Muscle of arm (tissue), 12 donors: ENCODE results near the gene UBAC1. TPM values are rescaled to one million over a fixed set of nuclear protein-coding genes. Genes with fewer than 3 reads are reported as not detected.
"Not testable (repeated sequence)": the region's sequence is repeated elsewhere in the genome, so short reads cannot be mapped to it uniquely, and the experiment has no call there.

ENCODE experiments used
- DNase-seq: peaks from one replicate; pipeline ENCODE4 v3.0.0-alpha.2; 2013
- polyA plus RNA-seq, 12 donors: library from polyadenylated mRNA; unstranded; fragments of 120-200 nt; gene quantifications; one replicate each; pipeline ENCODE4 v1.2.1, GENCODE V29; 2013; ENCODE audit not compliant: insufficient read length in 12 of 12

Gene UBAC1
- polyA plus RNA-seq, 12 donors: 27.0 to 43.2 (median 40.6) TPM; not detected in 1

DNA sequence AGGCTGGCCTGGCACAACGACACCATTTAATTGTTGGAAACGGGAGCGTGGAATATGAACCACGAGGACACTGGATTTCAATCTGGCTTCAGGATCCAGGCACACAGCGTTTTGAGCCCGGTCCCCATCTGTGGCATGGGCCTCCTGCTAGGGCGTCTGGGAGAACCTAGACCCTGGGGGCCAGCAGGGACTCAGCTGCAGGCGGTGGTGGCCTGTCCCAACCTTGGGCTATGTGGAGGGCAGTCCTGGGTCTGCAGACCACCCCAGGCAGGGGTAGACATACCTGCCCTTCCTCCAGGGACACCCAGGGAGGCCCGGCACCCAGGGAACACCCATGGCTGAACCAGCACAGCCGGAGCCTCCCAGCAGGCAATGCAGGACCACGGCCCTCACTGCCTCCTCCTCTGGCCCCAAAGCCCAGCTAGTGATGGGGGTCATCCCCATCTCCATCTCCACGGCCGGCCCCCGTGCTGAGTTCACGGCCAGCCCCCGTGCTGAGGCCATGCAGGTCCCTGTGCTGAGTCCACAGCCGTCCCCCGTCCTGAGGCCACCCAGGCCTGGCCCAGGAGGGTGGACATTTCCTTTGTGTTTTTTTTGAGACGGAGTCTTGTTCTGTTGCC, 18.5 kb upstream of the UBAC1 start:
- DNase-seq: no peak

DNA sequence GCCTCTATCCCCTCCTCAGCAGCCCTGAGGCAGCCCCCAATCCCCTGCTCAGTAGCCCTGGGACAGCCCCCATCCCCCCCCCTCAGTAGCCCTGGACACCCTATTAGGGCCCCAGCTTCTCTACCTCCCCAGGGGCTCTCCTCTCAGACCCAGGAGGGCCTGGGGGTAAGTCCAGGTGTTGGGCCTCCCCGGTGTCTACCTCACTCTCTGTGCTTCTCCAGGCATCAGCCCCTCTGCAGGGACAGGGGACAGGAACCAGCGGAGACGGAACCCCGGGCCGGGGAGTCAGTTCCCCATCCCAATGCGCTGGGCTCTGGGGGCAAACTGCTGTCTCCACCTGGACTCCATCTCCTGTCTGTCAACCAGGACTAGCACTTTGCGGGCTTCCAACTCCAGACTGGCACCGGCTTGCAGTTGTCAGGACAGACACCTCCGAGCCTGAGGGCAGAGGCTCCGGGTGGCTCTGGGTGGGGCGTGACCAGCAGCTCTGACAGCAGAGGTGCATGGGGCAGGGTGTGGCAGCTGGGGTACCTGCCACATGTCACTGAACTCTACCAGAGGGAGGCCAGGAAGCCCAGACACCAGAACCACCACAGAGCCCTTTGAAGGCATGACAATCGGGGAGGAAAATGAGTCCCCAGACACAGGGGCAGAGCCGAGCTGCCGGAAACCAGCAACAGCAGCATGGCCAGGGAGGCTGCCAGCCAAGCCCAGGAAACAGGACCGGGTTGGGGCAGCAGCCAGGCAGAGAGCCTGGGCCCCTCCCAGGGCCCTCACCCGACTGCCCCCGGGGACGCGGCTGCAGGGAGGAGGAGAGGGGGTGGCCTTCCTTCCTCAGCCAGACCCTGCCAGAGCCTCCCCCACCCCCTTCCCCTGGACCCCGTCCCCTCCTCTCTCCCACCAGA, 17.7 kb upstream of the UBAC1 start:
- no peak for DNase-seq

DNA sequence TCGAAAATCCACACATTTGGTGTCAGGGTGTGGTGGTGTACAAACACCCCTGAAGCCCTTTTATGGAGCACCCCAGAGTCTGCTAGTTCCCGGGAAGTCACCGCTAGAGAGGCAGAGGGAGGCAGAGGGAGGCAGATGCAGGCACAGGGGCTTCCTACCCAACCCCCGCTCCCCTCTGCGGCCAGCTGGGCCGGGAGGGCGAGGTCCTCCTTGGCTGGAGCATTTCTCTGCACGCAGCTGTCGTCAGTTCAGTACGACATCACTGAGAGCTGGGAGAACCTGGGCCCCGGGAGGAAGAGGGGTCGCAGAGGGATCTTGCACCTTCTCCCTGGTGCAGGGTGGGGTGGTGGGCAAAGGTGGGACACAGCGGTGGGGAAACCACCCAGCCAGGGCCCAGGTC, 15.8 kb upstream of the UBAC1 start:
- DNase-seq: peak; percentile 31

DNA sequence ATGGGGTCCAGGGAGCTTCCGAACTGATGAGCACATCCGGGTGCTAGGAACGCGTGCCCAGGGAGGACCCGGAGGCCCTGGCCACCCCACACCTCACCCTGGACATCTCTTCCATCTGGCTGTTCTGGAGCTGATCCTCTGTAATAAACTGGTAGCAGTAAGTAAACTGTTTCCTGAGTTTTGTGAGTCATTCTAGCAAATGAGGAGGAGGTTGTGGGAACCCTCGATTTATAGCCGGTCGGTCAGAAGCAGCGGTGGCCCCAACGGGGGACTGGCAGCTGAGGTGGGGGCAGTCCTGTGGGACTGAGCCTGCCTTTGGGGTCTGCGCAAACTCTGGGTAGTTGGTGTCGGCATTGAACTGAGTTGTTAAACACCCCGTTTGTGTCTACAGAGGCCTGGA, 15.4 kb upstream of the UBAC1 start:
- DNase-seq: no peak

DNA sequence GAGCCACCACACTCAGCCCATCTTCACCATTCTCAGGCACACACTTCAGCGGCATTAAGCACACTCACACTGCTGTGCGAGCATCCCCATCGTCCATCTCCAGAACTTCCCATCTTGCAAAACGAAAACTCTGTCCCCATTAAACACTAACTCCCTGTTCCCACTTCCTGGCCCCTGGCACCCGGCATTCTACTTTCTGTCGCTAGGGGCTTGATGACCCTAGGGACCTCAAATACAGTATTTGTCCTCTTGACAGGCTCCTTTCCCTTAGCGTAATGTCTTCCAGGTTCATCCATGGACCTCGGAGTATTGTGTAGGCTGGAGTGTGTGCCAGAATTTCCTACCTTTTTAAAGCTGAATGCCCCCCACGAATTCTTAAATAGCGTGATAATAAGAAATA, 14.7 kb upstream of the UBAC1 start:
- no peak for DNase-seq

DNA sequence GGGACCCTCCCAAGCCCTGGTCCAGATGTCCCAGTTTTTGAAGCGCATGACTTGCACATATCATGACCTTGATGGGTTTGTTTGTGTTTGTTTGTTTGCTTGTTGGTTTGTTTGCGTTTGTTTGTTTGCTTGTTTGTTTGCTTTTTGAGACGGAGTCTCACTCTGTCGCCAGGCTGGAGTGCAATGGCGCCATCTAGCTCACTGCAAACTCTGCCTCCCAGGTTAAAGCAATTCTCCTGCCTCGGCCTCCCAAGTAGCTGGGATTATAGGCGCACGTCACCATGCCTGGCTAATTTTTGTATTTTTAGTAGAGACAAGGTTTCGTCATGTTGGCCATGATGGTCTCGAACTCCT, 13.0 kb upstream of the UBAC1 start:
- no peak for DNase-seq

DNA sequence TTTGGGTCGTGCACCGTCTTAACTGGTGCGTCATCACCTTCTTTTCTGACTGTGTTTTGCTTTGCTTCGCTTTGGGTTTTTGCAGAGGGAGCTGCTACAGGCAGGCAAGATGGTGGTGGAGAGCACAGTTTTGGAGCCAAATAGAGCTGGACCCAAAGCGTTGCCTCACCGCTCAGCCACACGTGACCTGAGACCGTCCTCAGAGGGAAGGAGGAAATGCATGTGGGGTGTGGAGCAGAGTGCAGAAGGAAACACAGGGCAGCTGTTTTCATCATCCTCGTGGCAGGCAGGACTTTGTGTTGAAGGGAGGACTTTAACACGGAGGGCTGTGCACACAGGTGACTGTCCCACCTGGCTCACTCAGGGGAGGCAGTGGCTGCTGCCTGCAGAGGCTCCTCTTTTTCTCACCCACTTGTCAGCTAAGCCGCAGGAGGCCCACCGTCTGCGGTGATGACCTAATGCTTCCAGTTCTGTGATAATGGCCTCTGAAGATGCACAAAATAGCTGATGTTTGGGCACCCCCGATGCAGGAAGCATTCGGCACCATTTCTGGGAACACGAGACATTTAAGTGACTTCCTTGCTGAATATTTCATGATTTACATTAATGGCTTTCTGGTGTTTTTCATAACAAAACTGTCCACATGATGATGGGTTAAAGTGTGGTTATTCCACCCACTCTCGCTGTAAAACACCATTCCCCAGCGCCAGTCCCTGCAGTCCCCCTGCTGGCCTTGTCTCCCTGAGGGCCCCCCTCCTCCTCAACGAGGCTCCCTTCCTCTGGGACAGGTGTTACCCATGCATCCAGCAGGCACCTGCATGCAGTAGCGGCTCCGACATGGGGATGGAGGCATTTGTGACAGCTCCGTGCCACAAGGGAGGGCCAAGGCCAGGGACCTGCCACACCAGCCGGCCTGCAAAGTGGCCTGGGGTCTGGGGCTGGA, 12.4 kb upstream of the UBAC1 start:
- no peak for DNase-seq

DNA sequence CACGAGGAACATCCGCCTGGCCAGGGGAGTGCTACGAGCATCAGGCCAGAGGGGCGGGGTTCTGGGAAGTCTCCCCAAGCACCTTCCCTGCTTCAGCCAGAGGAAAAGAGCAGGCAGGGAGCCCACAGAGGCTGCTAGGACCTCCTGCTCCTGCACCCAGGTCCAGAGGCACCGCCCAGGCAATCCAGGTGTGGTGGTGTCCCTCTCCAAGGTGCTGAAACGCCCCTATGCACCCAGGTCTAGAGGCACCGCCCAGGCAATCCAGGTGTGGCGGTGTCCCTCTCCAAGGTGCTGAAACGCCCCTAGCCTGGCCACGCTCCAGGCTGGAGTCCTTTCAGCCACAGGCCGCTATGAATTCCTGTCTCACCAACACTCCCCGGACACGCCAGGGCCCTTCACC, 10.7 kb upstream of the UBAC1 start:
- no peak for DNase-seq

DNA sequence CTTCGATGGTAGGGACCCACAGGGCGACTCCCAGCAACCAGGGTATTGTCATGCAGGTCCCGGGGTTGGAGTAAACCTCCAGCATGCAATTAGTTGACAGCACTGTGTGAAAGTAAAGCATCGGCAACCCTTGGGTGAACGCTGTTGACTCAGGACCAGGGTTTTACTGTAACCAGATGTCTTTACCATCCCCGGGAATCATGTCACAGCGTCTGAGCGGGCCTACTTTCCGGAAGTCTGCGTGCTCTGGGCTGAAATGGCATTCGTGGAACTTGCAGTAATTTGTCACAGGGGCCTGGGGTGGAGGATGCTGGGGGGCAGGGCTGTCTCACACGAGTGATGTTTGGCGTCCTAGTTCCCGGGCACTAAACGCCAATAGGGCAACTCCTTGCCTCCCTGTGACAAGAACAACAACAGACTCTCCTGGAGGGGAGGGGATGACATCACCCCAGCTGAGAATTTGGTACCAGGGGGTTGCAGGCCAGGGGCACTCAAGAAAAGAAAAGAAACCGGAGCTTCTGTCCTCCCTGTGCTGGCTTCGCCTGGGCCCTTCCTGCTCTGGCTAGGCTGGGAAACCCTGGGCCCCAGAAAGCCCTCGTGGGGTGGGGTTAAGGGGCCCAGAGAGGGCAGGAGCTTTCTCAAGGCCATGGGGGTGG, 10.1 kb upstream of the UBAC1 start:
- DNase-seq: no peak

DNA sequence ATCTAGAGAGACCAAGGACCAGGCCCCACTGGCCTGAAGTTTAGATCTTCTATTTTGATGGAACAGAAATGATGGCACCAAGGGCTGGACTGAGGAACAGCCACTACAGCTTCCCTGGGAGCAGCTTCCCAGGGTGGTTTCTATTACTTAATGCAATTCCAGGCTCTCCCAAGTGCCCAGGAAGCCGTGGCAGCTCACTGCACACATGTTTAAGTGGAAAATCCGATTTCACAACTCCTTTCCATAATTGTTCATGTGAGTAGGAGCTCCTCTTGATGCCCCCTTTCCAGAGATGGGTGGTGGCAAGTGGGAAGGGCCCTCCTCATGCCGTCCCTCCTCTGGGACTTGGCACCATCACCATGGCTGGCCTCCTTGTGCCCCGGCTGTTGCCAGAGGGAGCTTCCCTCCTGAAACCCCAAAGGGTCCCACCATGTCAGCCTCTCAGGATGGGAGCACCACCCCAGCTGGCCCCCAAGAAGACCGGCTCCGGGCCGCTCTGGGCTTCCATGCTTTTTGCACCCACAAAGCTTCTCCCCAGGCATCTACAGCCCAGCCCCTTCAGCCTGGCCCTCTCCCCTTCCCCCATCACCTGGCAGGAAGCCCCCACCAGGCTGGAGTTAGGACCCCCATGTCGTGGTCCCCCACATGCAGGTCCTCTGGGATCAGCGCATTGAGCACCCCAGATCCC, 9.1 kb upstream of the UBAC1 start:
- no peak for DNase-seq

DNA sequence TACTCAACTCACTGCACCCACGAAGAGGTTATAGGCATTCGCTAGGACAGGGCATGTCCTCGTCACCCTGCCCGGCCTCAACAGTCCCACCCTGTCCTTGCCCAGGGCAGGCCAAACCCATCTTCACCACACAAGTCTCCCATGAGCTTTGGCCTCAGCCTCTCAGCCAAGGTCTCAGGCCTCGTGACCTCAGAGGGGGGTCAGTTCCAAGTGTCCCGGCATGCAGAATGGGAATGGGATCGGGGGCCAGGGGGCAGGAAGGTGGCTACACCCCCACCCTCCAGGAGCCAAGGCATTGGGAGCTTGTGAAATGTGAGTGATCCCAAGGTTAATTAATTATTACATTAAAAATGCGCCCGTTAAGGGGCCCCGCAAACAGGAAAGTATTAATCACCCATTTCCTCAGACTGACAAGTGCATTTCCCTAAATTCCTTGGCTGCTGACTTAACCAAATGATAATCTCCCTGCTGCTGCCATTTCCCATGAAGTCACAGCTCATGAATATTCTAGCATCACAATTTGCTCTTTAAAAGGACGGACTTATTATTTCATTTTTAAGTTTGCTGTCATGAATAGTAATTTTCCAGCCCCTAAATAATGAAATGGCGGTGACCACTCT, 8.0 kb upstream of the UBAC1 start:
- no peak for DNase-seq

DNA sequence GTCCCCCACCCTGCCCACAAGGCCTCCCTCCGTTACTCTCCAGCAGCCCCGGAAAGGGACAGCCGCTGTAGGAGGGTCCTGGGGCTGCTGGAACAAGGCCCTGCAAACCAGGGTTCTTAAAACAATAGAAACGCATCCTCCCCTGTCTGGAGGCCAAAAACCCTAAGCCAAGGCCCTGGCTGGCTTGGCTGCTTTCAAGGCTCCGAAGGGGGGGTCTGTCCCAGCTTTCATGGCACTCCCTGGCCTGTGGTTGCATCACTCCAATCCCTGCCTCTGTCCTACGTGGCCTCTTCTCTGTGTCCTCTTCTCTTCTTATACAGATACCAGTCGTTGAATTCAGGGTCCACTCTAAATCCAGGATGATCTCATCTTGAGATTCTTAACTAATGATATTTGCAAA, 7.4 kb upstream of the UBAC1 start:
- no peak for DNase-seq

DNA sequence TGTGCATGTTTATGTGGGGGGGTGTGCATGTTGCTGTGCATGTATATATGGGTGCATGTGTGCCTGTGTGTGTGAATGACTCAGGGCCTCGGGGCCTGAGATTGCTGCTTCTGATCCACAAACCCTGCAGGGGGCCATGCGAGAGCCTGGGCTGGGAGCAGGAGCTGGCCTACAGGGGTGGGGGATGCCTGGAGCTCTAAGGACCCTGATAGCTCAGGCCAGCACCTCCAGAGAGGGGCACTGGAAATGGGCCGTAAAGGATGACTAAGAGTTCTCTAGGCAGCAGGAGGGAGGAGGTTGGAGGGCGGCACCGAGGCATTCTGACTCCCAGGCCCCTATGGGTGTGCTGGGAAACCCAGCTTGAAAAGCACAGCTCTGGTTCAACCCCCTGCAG, 6.9 kb upstream of the UBAC1 start:
- DNase-seq: no peak

DNA sequence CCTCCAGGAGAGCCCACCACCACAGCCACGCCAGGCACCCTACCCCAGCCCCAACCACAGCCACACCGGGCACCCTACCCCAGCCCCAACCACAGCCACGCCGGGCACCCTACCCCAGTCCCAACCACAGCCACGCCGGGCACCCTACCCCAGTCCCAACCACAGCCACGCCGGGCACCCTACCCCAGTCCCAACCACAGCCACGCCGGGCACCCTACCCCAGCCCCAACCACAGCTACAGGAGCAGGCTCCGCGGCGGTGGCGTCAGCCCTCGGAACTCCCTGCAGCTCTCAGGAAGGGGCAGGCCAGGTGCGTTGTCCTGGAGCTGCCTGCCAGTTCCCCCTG, 5.7 kb upstream of the UBAC1 start:
- DNase-seq: not testable (repeated sequence)

DNA sequence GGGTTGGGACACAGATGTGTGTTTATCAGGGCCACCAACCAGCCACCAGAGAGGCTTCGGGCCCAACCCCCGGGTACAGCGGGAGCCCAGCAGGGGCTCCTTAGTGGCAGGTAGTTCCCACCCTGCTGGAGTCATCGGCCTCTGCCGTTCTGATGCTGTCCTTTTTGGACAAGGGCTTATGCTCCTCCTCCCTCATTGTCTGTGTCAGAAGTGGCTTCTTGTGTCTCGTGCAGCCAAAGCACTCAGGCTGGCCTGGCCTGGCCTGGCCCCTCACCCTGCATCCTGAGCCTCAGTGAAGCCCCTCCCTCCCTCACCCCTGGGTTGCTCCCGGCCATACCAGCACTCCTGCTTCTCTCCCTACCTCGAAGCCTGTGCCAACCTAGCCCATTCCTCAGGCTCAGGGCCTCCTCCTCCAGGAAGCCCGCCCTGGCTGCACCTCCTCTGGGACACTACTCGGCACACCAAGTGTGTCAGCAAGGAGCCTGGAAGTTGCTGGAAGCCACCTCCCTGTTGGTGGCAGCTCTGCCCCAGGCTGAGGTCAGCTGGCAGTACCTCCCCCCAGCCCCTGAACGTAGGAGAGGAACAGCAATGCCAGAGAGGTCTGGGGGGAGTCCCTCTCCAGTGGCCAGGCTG, 4.1 kb upstream of the UBAC1 start:
- DNase-seq: no peak

DNA sequence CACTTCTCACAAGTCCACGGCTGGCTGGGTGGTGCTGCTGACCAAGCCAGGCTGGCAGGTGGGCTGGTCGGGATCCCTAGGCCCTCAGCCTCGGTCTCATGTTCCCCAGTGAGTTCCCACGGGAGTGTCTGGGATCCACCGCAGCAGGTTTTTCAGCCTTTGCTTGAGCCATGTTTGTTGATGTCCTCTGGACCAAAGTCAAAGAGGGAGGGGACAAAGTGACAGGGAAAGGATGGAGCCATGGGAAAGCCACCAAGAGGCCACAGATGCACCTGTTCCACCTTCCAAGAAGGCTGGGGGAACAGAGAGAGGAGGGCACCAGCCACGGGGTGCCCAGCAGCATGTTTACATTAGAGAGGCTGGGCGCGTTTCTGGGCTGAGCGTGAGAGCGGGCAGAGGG, 2.8 kb upstream of the UBAC1 start:
- no peak for DNase-seq

DNA sequence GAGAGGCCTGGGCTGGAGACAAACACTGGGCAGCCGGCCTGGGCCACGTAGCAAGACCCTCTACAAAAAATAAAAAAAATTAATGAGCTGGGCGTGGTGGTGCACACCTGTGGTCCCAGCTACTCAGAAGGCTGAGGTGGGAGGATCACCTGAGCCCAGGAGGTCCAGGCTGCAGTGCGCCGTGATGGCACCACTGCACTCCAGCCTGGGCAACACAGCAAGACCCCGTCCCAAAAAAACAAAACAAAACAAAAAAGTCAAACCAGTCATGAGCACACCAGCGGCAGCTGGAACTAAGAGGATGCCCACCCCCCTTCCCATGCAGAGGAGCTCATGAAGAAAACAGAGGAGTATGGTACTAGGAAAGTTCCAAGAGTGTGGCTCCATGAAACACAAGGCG, 2.2 kb upstream of the UBAC1 start:
- no peak for DNase-seq

DNA sequence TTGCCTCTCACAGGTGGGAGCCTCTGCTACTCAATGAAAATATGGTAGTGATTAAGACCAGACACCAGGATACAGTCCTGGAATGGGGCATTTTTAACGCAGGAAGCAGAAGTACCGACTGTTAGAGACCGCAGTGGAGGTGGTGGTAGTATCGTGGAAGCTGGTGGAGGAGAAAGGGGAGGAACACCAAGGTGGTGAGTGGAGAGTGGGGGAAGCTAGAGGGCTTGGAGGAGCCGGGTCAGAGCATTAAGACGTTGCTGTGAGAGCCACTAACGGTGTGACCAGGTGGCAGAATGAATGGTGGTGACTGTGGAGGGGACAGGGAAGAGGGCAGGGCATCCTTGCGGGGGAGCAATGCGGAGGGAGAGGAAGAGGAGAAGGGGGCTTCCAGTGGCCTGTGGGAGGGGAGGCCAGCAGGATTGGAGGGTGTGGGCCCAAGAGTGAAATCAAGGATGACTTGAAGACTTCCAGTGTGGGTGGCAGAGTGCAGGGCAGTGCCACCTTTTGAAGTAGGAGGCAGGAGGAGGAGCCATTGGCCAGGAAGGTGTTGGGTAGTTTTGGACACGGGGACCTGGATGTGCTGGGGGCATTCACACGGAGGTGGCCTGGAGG, 1.6 kb upstream of the UBAC1 start:
- no peak for DNase-seq

DNA sequence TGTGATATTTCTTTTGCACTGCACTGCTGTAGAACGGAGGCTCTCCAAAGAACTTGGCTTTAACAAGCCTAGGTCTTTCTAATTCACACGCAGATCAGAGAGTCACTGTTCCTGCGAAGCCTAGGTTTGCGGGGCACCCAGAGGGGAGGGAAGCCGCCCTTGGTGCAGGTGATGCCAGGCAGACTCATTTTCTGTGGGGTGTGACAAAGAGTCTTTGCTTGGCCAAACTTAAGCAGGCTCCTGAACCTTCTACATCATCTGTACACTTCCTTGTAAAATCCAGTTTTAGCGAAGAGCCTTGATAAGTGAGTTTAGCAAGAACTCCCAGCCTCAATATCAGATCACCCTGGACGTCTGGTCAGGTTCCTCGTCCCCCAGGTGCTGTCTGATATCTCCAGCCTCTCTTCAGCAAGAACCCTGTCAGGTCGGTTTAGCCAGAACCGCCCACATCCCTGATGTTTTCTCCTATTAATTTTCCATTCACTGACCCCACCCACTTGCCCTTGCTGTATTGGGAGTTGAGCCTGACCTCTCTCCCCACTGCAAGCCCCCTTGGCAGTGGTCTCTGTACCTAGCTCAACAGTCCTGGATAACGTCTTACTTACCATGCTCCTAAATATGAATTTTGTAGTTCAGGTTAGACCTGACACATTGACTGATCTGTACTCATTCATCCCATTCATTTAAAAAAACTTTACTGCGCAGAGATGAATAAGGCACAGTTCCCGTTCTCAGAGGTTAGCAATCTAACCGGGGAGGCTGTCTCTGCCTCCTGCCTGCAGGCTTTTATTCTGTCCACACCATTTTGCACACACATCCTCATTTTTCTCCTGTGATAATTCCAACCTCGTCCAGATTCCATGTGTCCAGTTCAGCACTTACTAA, 880 bp upstream of the UBAC1 start:
- no peak for DNase-seq
